Esophagus mucosa (tissue), 1 donor: ENCODE results near the gene ZNF408. TPM values are rescaled to one million over a fixed set of nuclear protein-coding genes. Genes with fewer than 3 reads are reported as not detected.
A peak's percentile ranks its signal among the peaks of the same experiment; 100 is the strongest.

ENCODE experiments used
- ATAC-seq: fragments of 200-7000 bp; cut with Tn5 transposase; one replicate; pipeline ENCODE4 v1.9.1; 2020
- total RNA-seq: library from RNA; stranded (reverse); gene quantifications from one replicate; pipeline ENCODE4 v1.2.4, GENCODE V29; 2023
- donor health status: DM: yes; HTN: yes; CAD: no.

The ZNF408 gene
- total RNA-seq, 1 donor from 2014 or later: 6.7 TPM

DNA sequence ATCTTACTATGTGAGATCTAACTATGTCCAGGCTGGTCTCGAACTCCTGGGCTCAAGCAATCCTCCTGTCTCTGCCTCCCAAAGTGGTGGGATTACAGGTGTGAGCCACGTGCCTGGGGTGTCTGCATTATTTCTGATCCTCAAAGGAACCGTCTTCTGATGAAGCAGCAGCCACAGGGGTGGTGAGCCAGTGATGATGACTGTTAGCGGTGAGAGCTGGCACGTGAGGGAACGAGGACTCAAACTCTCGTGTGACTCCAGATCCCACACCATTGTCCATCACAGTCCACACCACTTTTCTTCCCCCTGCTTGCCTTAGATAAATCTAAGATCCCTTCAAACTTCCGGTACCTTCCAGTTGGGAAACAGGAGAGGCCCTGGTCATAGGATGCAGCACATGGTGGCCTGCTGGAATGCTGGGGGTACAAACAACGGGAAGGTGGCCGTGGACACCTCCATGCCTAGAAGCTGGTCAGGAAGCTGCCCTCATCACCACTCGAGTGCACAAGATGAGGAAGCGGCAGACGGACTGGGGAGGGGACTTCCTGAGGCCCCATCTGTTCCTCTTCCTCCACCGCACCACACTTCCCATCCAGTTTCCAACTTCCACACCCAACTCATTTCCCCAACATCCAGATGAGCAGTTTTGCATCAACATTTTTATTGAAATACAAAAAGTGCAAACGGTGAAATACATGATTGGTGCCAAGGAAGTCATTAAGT is 24.2 kb upstream of the ZNF408 start:
- ATAC-seq: no peak

GRCh38 chr11:46677169-46677568 is 23.7 kb upstream of the ZNF408 start:
- no peak for ATAC-seq

DNA sequence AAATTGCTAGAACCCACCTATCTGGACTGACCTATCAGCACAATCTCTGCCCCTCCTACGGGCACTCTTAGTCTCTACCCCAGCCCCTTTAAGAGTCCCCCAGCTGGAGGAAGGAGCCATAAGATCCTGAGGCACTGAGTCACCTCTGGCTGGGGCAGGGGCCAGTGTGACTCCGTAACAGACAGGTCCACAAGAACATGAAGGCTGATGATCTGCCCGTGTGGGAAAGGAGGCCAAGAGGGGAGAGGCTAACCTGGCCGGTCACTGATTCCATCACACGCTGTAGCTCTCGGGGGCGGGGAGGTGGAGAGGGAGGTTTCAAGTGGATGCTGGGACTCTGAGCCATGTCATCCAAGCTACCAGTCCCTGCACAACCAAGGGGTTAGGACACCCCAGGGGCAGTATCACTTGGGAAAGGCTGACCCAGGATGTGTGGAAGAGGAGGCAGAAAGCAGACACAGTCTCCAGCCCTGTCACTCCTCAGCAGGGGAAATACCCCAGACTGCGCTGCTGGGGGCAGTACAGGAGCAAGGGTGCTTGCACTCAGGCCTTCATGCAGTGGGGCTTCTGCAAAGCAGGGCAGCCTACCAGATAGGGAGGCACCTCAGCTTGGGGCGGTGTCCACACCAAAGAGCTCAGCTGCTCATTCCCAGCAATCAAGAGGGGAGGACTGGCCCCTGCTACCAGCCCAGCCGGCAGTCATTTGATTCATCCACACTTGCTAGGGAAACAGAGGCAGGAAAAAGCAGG is 22.7 kb upstream of the ZNF408 start:
- ATAC-seq: no peak

GRCh38 chr11:46678741-46679130 is 22.1 kb upstream of the ZNF408 start:
- no peak for ATAC-seq

DNA sequence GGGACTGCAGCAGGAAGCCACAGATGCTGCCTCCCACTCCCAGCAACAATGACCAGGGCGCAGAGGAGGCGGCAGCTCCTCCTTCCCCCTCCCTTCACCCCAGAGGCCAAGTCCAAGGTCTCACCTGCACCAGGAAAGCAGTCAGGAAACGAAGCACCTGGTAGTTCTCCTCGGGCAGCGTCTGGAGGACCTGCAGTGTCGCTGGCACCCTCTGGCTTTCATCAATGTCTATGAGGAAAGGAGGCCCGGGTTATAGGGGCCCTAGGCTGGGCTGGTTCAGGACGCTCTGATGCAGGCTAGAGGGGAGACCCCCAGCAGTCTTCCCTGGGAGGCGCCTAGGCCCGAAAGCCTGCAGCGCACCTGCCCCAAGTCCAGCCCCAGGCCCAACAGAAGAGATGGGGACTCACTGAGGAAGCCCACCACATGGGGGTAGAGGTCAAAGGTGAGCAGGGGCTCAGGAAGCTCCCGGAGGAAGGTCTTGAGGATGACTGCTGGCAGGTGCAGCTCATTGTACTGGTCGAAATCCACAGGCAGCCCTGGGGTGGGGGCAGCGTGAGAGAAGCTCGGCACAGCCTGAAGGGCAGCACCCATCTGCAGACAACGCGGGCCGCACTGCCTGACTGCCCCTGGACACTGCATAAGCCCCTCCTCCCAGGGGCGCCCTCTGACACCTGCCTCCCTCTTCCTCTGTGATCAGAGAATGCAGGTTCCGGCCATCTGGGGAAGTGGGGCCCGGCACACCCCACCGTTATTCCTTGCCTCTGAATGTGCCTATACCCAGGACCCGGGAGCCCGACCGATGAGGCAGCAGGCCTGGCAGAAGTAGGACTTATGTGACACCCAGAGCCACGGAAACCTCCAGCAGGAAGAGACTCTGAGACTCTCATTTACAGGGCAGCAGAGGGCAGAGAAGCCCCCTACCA is 21.3 kb upstream of the ZNF408 start:
- ATAC-seq: no peak

DNA sequence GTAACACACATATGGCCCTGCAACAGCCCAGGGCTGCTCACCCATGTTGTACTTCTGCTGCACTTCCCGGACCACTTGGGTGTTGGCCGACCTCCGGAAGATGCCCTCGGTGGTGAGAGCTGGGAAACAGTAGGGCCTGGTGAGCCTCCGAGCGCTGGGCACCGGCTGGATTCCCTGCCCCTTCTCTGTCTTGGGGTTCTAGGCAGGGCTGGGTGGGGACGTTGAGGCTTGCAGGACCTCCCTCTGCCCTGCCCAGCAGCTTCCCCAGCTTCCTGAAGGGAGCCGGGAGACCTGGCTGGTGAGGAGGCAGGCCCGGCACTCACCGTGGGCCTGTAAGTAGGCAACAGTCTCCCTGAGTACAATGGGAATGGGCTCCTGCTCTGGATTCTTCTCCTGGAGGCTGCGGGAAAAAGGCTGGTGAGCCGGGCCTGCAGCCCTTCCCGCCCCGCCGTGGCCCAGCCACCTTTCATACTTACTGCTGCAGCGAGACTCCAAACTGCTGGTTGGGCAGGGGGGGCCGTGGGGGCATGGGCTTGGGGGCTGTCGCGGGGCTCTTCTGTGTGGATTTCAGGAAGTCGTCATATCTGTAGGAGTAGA is 20.6 kb upstream of the ZNF408 start:
- no peak for ATAC-seq

- ATAC-seq: no peak
These were observed 20.0 kb upstream of the ZNF408 start for GRCh38 chr11:46680815-46681214.

DNA sequence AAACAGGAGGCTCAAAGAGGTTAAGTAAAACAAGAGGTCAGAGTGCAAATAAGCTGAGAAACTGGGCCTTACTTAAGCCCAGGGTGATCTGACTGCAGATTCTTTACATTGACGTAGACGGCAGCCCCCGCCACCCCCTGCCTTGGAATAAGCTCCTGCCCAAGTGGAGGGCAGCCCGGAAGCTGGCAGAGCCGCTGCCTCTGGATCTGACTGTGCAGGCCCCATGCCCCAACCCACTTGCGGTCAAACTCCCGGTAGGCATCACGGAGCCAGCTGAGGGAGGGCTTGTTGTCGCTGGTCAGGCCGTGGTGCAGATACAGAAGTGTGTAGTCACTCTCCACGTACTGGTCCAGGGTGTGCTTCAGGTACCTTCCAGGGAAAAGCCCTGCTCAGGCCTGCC is 19.0 kb upstream of the ZNF408 start:
- ATAC-seq: no peak

DNA sequence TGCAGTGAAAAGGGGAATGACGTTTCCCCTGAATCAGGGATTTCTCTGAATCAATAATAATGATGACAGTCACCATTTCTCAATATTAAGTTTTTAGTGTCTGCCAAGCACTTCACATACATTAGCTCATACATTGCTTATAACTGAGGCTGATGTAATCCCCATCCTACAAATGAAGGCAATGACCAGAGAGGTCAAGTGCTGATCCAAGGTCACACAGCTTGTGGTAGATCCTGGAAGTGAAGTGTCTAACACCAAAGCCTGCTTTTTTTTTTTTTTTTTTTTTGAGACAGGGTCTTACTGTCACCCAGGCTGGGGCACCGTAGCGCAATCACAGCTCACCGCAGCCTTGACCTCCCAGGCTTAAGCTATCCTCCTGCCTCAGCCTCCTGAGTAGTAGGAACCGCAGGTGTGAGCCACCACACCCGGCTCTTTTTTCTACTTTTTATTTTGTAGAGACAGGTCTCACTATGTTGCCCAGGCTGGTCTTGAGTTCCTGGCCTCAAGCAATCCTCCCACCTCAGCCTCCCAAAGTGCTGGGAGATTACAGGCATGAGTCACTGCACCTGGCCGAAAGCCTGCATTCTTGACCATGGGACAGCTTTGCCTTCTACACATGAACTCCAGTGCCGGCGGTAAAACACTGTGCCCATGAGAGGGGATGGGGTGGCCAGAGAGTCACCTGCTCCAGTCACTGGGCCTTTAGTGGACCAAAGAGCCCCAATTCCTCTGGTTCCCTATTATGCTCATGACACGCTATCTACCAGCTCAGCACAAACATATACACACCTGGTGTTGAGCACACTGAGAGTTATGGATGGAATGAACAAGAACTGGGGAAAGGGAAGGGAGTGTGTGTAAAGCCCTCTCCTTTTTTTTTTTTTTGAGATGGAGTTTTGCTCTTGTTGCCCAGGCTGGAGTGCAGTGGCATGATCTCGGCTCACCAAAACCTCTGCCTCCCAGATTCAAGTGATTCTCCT is 17.8 kb upstream of the ZNF408 start:
- no peak for ATAC-seq

DNA sequence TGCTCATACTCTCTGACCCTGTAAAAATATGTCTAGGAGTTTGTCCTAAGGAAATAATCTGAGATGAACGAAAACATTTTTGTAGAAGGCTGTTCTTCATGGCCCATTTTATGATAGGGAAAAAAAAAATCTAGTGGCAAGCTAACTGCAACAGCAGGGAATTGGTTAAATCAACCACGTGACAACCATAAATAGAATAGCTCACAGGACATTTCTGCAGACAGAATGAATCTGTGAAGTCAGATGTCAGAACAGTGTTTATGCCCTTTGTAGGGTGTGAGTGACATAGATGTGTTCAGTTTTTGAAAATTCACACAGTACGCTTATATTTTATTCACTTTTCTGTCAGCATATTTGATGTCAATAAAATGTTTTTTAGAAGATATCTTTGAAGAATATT is 16.5 kb upstream of the ZNF408 start:
- no peak for ATAC-seq

GRCh38 chr11:46686886-46687795 is 13.7 kb upstream of the ZNF408 start:
- ATAC-seq: peak; percentile 92

- no peak for ATAC-seq
These were observed 10.1 kb upstream of the ZNF408 start for GRCh38 chr11:46690702-46691101.

DNA sequence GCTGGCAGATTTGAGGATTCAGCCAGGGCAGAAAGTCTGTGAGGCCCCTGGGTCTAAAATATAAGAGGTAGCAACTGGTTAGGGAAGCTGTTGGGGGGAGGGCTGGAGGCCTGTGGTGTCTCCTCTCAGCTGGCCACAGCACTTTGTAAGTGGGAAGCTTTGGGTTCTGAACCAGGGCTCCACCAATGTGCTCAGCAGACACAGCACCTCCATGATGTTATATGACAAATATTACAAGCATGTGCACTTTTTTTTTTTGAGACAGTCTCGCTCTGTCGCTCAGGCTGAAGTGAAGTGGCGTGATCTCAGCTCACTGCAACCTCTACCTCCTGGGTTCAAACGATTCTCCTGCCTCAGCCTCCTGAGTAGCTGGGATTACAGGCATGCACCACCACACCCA is 8.4 kb upstream of the ZNF408 start:
- ATAC-seq: no peak

DNA sequence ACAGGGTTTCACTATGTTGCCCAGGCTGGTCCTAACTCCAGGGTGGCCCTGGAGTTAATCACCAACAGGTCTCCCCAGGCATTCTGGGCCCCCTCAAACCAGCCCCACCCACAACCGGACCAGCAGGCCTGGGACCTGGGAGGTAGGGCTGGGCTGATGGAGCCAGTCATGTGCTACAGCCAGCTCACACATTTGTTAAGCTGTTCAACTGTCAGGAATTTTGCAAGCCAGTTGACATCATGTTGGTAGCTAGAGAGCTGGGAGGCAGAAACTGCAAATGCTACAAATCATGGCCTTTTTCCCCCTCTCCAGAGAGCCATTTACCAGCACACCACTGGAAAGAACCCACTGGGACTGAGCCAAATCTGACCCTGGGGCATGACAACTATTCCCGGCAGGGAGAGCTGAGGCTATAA is 7.2 kb upstream of the ZNF408 start:
- ATAC-seq: peak; percentile 91

GRCh38 chr11:46694072-46694471 is 6.8 kb upstream of the ZNF408 start:
- peak; percentile 5 for ATAC-seq

GRCh38 chr11:46694607-46695006 is 6.2 kb upstream of the ZNF408 start:
- ATAC-seq: no peak

DNA sequence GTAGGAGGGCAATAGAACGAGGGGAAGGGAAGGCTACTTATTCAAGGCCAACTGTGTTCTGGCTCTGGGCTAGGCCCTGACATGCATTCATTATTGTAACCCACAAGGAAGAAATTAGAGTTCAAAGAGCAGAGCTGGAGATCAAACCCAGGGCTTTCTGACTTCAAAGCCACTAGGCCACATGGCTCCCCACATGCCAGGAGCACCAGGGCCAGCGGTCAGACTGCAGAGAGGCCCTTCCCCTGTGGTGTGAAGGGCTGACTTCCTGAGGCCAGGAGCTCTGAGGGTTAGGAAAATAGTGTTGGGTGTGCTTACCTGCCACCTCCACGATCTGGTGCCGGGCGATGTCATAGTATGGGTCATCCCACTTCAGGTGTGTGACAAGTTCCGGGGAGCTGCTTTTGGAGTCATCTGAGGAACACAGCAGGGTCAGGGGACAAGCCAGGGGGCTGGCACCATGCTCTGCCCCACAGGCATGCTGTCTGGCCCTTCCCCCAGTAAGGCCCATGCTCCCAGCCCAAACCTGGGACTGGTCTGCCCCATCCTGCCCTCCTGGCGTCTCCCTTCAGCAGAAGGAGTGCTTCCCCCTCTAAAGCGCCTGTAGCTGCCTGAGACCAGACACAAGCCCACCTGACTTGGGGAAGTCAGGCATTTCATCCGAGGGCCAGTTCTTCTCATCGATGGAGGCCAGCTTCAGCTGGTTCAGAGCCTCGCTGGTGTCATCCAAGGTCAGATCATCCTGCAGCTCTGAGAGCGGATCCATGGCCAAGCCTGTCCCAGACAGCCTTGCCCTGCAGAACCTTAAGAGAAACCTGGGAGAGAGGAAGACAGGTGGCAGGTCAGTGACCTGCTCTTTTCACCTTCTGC is 5.3 kb upstream of the ZNF408 start:
- ATAC-seq: no peak

DNA sequence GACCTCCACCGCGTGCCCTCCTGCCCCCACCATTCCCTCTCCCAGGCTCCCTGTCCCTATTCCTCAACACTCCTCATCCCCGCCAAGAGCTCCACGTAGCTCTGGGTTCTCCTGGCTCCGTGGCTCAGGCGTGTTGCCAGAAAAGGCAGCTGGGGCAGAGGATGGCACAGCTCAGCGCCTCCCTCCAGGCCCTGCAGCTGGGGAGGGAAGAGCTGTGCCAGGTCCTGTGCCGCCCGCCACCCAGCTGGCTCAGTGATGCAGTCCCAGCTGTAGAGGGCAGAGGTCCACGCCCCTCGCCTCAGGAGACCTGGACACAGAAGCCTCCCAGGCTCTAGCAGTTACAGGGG is 4.6 kb upstream of the ZNF408 start:
- ATAC-seq: no peak

DNA sequence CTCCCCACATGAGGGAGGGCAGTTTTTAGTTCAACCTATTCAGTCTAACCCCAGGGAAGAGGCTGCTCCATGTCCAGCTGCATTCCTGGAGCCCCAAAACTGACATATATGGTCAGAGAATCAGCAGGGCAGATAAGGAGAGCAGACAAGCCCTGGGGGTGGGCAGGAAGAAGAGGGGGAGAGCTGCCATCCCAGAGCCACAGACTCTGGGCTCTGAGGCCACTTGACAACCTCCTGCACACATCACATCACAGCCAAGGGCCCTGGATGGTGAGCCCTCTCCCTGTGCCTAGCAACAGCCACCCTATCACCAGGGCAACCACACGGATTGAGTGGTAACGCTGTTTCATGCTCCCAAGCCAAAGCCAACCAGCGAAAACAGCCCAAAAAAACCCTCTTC is 3.5 kb upstream of the ZNF408 start:
- no peak for ATAC-seq

DNA sequence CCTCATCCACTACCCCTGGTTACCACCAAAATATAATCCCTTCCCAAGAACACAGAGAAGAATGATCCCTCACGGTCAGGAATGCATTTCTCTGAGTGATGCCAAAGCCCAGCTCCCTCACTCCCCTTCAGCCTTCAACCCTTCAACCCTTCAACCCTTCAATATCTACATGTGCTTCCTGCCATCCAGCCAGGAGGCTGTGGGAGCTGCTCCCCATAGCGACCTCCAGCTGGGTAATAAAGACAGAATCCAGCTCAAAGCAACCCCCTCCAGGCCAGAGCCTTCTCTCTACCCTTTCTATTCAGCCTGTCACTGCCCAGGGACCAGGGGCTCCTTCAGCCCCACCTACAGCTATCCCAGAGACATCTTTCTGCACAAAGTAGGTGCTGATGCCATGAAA is 3.1 kb upstream of the ZNF408 start:
- ATAC-seq: no peak
